HepG2 (cell line): ENCODE results near the gene SRGAP3. TPM values are rescaled to one million over a fixed set of nuclear protein-coding genes. Genes with fewer than 3 reads are reported as not detected.

Experiments used
- ATAC-seq: fragments of 200-7000 bp; cut with Tn5 transposase; 3 replicates; pipeline ENCODE4 v1.9.1; 2020; ENCODE audit warnings: mild to moderate bottlenecking, moderate library complexity
- BruUV-seq: library from RNA; stranded (reverse); fragments of 400-500 nt; replicated peaks from 2 replicates; lab custom pipeline; 2021; lab: Mats Ljungman, UMichigan
- CTCF ChIA-PET: fragments of 300-600 bp; formaldehyde crosslinking; extraction: SDS; loops from one replicate; lab custom pipeline; 2021; ENCODE audit warnings: low total read pairs, inconsistent platforms, low intra/inter-chr PET ratio; lab: Yijun Ruan, JAX
- POLR2A ChIA-PET: fragments of 350-600 bp; sonication (Branson Sonifier 250); formaldehyde crosslinking; loops from one replicate; lab custom pipeline; 2020; ENCODE audit warnings: antibody characterized with exemption, inconsistent platforms; lab: Yijun Ruan, JAX
- DNase-seq: peaks from one replicate; pipeline ENCODE4 v3.0.0-alpha.2; 2015; ENCODE audit warnings: low spot score
- FAIRE-seq: peaks from 3 replicates; lab custom pipeline; 2011; peaks lifted over from hg19 to GRCh38; lab: Jason Lieb, UNC
- H2AFZ ChIP-seq: one replicate; pipeline ENCODE4 v1.6.1; 2011; ENCODE audit warnings: low read length, inconsistent platforms
- H3K27ac ChIP-seq: fragments of 300-600 bp; 3 replicates; pipeline ENCODE4 v1.8.0; 2011; ENCODE audit warnings: mixed run types, mild to moderate bottlenecking, mixed read lengths, low read length, inconsistent platforms; ENCODE audit not compliant: insufficient read depth; ENCODE audit errors: extremely low read length
- H3K27me3 ChIP-seq, 2 experiments: fragments of 200-600 bp in 1 of 2; 2 replicates in 1 of 2; 3 replicates in 1 of 2; pipeline versions ENCODE4 v1.6.0 to v1.8.0; 2011; ENCODE audit warnings: low read length in 2 of 2, mild to moderate bottlenecking in 2 of 2, moderate library complexity in 2 of 2, inconsistent platforms in 1 of 2; ENCODE audit not compliant: insufficient read depth in 2 of 2, control insufficient read depth in 1 of 2
- H3K36me3 ChIP-seq, 2 experiments: fragments of 200-600 bp in 1 of 2; replicated peaks in 1 of 2; 2 replicates in 1 of 2; 3 replicates in 1 of 2; pipeline versions ENCODE4 v1.5.1 to v1.8.0; 2011; ENCODE audit warnings: low read length in 2 of 2, inconsistent platforms in 1 of 2; ENCODE audit not compliant: insufficient read depth in 2 of 2, control insufficient read depth in 1 of 2
- H3K4me1 ChIP-seq: 2 replicates; pipeline ENCODE4 v1.5.1; 2012; ENCODE audit warnings: low read length, inconsistent platforms; ENCODE audit not compliant: insufficient read depth
- H3K4me2 ChIP-seq: 2 replicates; pipeline ENCODE4 v1.6.0; 2011; ENCODE audit warnings: low read depth, low read length, inconsistent platforms
- H3K4me3 ChIP-seq, 3 experiments: fragments of 200-600 bp in 1 of 3; sonication (generic), shearing (Covaris generic) in 1 of 3; replicated peaks in 1 of 3; 2 replicates each; pipeline ENCODE4 v1.5.1; 2011 to 2016; ENCODE audit warnings: low read length in 3 of 3, inconsistent platforms in 2 of 3, low read depth in 2 of 3, mild to moderate bottlenecking in 2 of 3, control low read depth in 1 of 3, mixed read lengths in 1 of 3; ENCODE audit not compliant: insufficient read depth in 1 of 3
- H3K79me2 ChIP-seq: one replicate; pipeline ENCODE4 v1.6.1; 2011; ENCODE audit warnings: low read length, inconsistent platforms; ENCODE audit not compliant: insufficient read depth
- H3K9ac ChIP-seq: 2 replicates; pipeline ENCODE4 v1.6.0; 2011; ENCODE audit warnings: mild to moderate bottlenecking, low read depth, low read length, inconsistent platforms; ENCODE audit not compliant: insufficient read depth
- H3K9me3 ChIP-seq: 2 replicates; pipeline ENCODE4 v1.5.1; 2012; ENCODE audit warnings: mild to moderate bottlenecking, low read length
- H4K20me1 ChIP-seq: 2 replicates; pipeline ENCODE4 v1.6.0; 2011; ENCODE audit warnings: inconsistent platforms, mild to moderate bottlenecking, low read length, moderate library complexity; ENCODE audit not compliant: insufficient read depth
- CSRNP1 ChIP-seq: sonication (generic); formaldehyde crosslinking; IDR thresholded peaks from 2 replicates; pipeline ENCODE4 v1.8.1; 2023; ENCODE audit warnings: mild to moderate bottlenecking, missing genetic modification reagents
- DNMT1 ChIP-seq: sonication (generic); formaldehyde crosslinking; IDR thresholded peaks from 2 replicates; pipeline ENCODE4 v1.5.1; 2020; ENCODE audit warnings: mild to moderate bottlenecking, missing genetic modification reagents
- FOXA3 ChIP-seq: IDR thresholded peaks from 2 replicates; pipeline ENCODE4 v1.6.1; 2016; ENCODE audit warnings: missing genetic modification reagents, missing compliant biosample characterization
- GMEB2 ChIP-seq: IDR thresholded peaks from 2 replicates; pipeline ENCODE4 v1.6.1; 2016; ENCODE audit warnings: missing biosample characterization, missing genetic modification reagents, low read depth
- HIC2 ChIP-seq: sonication (generic); formaldehyde crosslinking; IDR thresholded peaks from 2 replicates; pipeline ENCODE4 v1.9.0; 2022; ENCODE audit warnings: low read depth, missing genetic modification reagents
- KDM6A ChIP-seq: IDR thresholded peaks from 2 replicates; pipeline ENCODE4 v1.6.1; 2016; ENCODE audit warnings: low read depth
- PATZ1 ChIP-seq: sonication (generic); formaldehyde crosslinking; IDR thresholded peaks from 2 replicates; pipeline ENCODE4 v1.4.0; 2020; ENCODE audit warnings: missing genetic modification reagents
- PCBP1 ChIP-seq: fragments of 200-400 bp; formaldehyde crosslinking; IDR thresholded peaks from 2 replicates; pipeline ENCODE4 v1.6.1; 2017; ENCODE audit warnings: mild to moderate bottlenecking, low read depth, low read length, borderline replicate concordance
- PHF5A ChIP-seq: IDR thresholded peaks from one replicate; pipeline ENCODE4 v1.6.1; 2018; ENCODE audit warnings: low read depth, missing genetic modification reagents; ENCODE audit not compliant: unreplicated experiment
- RBAK ChIP-seq: sonication (generic); formaldehyde crosslinking; IDR thresholded peaks from 2 replicates; pipeline ENCODE4 v1.5.1; 2020; ENCODE audit warnings: mild to moderate bottlenecking, missing genetic modification reagents
- SPEN ChIP-seq: sonication (generic); formaldehyde crosslinking; IDR thresholded peaks from 2 replicates; pipeline ENCODE4 v1.5.1; 2020; ENCODE audit warnings: low read depth, mild to moderate bottlenecking, missing genetic modification reagents
- TBL1XR1 ChIP-seq: fragments of 150-350 bp; IDR thresholded peaks from 2 replicates; pipeline ENCODE4 v1.6.1; 2014; ENCODE audit warnings: borderline replicate concordance, low read length; ENCODE audit not compliant: partially characterized antibody
- ZNF34 ChIP-seq: sonication (generic); formaldehyde crosslinking; IDR thresholded peaks from 2 replicates; pipeline ENCODE4 v1.4.0; 2020; ENCODE audit warnings: mild to moderate bottlenecking, missing genetic modification reagents, borderline replicate concordance
- ZNF547 ChIP-seq: sonication (generic); formaldehyde crosslinking; IDR thresholded peaks from 2 replicates; pipeline ENCODE4 v1.5.1; 2020; ENCODE audit warnings: mild to moderate bottlenecking, missing genetic modification reagents
- ZNF691 ChIP-seq: sonication (generic); formaldehyde crosslinking; IDR thresholded peaks from 2 replicates; pipeline ENCODE4 v1.4.0; 2020; ENCODE audit warnings: missing genetic modification reagents, low read depth, mild to moderate bottlenecking, borderline replicate concordance
- ZNF737 ChIP-seq: sonication (generic); formaldehyde crosslinking; IDR thresholded peaks from 2 replicates; pipeline ENCODE4 v1.5.0; 2020; ENCODE audit warnings: missing genetic modification reagents, mild to moderate bottlenecking, borderline replicate concordance
- WGBS: methylation state at CpG from one replicate; pipeline ENCODE4 v1.1.6; 2017; ENCODE audit warnings: low lambda C conversion rate; 5-methylcytosine and 5-hydroxymethylcytosine counted together
- in situ Hi-C: cut with HindIII; loops from 2 replicates; pipeline ENCODE4 v1.10.0; 2017; ENCODE audit warnings: low pct_unique_long_range_greater_than_20kb; ENCODE audit not compliant: extremely low pct_ligation_motif_present
- intact Hi-C: fragments of 100-400 bp; cut with micrococcal nuclease; formaldehyde crosslinking; loops from one replicate; pipeline ENCODE4 v1.10.0; 2022; ENCODE audit not compliant: unreplicated experiment
- polyA plus RNA-seq, 8 experiments: library from polyadenylated mRNA; depleted of rRNA in 3 of 8; stranded (reverse) in 7 of 8; unstranded in 1 of 8; fragments of >200 nt; fragmentation: Illumina TruSeq in 4 of 8; extraction: Trizol in 4 of 8; gene quantifications; 2 replicates each; pipeline versions ENCODE4 v1.2.1 to v1.2.3, GENCODE V29; 2011 to 2016; ENCODE audit warnings: low read depth in 4 of 8, missing spikeins in 1 of 8, mixed read lengths in 1 of 8; ENCODE audit not compliant: insufficient read depth in 1 of 8
- total RNA-seq, 5 experiments: library from RNA; depleted of rRNA; stranded (reverse); fragments of >200 nt; fragmentation: Illumina TruSeq; extraction: Trizol; gene quantifications; 2 replicates each; pipeline ENCODE4 v1.2.3, GENCODE V29; 2016; ENCODE audit warnings: low read depth in 1 of 5

Gene SRGAP3
- total and polyA plus RNA-seq, 2 of the 13 experiments (the other 11 are each of a cell fraction or from before 2014, with no cell fraction given): 1.2 to 1.4 TPM

- ATAC-seq (no peak), DNase-seq (no peak), FAIRE-seq (no peak)
- no peak overlapping the region for H3K27ac ChIP-seq
- no peak overlapping the region for H3K4me3 ChIP-seq
- no peak overlapping the region for H3K4me2 ChIP-seq
- H3K9me3 ChIP-seq: no peaks in the 10 kb centered on the region
- no peaks in the 10 kb centered on the region for H3K4me1 ChIP-seq
- CTCF ChIA-PET: no interaction called here
- no peaks in the 10 kb centered on the region for H3K79me2 ChIP-seq
- BruUV-seq: no TSS peak
- no peaks in the 10 kb centered on the region for H4K20me1 ChIP-seq
- 34% methylated on average over 11 of the region's 11 CpGs for WGBS
- intact Hi-C loops (no loop called here), in situ Hi-C loops (no loop called here)
- no peak overlapping the region for H2AFZ ChIP-seq
- no peaks in the 10 kb centered on the region for H3K27me3 ChIP-seq
- no peaks in the 10 kb centered on the region for H3K36me3 ChIP-seq
- POLR2A ChIA-PET: no interaction called here
- no peak overlapping the region for H3K9ac ChIP-seq
- TF ChIP-seq FOXA3 (CRISPR knock-in tag) (no peak), ZNF547 (CRISPR knock-in tag) (no peak), PCBP1 (no peak), KDM6A (CRISPR knock-in tag) (no peak), TBL1XR1 (no peak), ZNF34 (CRISPR knock-in tag) (no peak), PHF5A (no peak), ZNF691 (CRISPR knock-in tag) (no peak), ZNF737 (CRISPR knock-in tag) (no peak), SPEN (CRISPR knock-in tag) (no peak), DNMT1 (CRISPR knock-in tag) (no peak), GMEB2 (CRISPR knock-in tag) (no peak), CSRNP1 (CRISPR knock-in tag) (no peak), RBAK (no peak), HIC2 (CRISPR knock-in tag) (no peak), PATZ1 (CRISPR knock-in tag) (no peak)
Observed at GRCh38 chr3:9280451-9281219, 31.2 kb upstream of the SRGAP3 start.
